Retinal pigment epithelial cell (primary cell): Measurements from ENCODE around the gene MED13L.

ENCODE experiments used
- DNase-seq: peaks from one replicate; pipeline ENCODE4 v3.0.0-alpha.2; 2010; ENCODE audit warnings: low read depth
- H3K4me3 ChIP-seq: 2 replicates; pipeline ENCODE4 v1.5.1; 2011; ENCODE audit warnings: mild to moderate bottlenecking, low read length, control low read depth, moderate library complexity
- CTCF ChIP-seq: conservative IDR thresholded peaks from 2 replicates; pipeline ENCODE4 v1.5.1; 2011; ENCODE audit warnings: low read depth, low read length, control low read depth, inconsistent platforms

MED13L gene

GRCh38 chr12:116153983-116154382, 123.5 kb downstream of the MED13L start:
- peak; percentile 61 for DNase-seq
- no peak for TF ChIP-seq CTCF
- no peak overlapping the region for H3K4me3 ChIP-seq

DNA sequence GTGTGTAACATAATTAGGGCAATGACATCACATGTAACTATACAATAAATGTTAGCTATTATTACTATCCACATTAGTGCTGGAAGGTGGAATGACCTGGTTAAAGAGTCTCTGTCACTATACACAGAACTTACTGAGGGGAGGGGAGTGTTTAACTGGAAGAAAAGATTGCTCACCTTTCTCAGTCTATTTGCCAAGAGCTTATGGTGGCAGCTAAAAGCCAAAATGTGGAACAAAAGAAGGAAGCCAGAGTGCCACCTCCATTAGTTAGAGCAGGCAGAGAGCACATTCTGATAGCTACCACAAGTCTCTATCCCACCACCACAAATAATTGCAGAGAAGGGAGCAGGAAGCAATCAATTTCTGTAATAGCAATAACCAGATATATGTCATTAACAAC, 124.4 kb downstream of the MED13L start:
- no peak overlapping the region for H3K4me3 ChIP-seq
- DNase-seq, result no peak
- no peak for TF ChIP-seq CTCF

- no peak for TF ChIP-seq CTCF
- peak; percentile 84 for DNase-seq
- H3K4me3 ChIP-seq, result no peak overlapping the region
Measured at GRCh38 chr12:116152268-116152667, 125.2 kb downstream of the MED13L start.

- TF ChIP-seq CTCF, result no peak
- H3K4me3 ChIP-seq, result no peak overlapping the region
- no peak for DNase-seq
Measured at GRCh38 chr12:116150452-116150851, 127.0 kb downstream of the MED13L start.

- no peak overlapping the region for H3K4me3 ChIP-seq
- no peak for TF ChIP-seq CTCF
- peak; percentile 90 for DNase-seq
Measured at GRCh38 chr12:116150001-116150400, 127.5 kb downstream of the MED13L start.

GRCh38 chr12:116148844-116149243, 128.6 kb downstream of the MED13L start:
- TF ChIP-seq CTCF, result no peak
- no peak for DNase-seq
- H3K4me3 ChIP-seq, result no peak overlapping the region

- TF ChIP-seq CTCF, result no peak
- H3K4me3 ChIP-seq, result no peak overlapping the region
- no peak for DNase-seq
Measured at GRCh38 chr12:116146386-116146785, 131.1 kb downstream of the MED13L start.
